K562 treated with DMSO at 1 percent for 48 hours (cell line): ENCODE results near the gene ZNF641. TPM values are rescaled to one million over a fixed set of nuclear protein-coding genes. Genes with fewer than 3 reads are reported as not detected.

Source experiments
- total RNA-seq: library from RNA; unstranded; fragments of 300-600 nt; gene quantifications from 2 replicates; pipeline ENCODE4 v1.2.3, GENCODE V29; 2022; ENCODE audit warnings: low replicate concordance; ENCODE audit errors: extremely low read depth

Gene ZNF641
- not detected in 2 replicates for total RNA-seq

DNA sequence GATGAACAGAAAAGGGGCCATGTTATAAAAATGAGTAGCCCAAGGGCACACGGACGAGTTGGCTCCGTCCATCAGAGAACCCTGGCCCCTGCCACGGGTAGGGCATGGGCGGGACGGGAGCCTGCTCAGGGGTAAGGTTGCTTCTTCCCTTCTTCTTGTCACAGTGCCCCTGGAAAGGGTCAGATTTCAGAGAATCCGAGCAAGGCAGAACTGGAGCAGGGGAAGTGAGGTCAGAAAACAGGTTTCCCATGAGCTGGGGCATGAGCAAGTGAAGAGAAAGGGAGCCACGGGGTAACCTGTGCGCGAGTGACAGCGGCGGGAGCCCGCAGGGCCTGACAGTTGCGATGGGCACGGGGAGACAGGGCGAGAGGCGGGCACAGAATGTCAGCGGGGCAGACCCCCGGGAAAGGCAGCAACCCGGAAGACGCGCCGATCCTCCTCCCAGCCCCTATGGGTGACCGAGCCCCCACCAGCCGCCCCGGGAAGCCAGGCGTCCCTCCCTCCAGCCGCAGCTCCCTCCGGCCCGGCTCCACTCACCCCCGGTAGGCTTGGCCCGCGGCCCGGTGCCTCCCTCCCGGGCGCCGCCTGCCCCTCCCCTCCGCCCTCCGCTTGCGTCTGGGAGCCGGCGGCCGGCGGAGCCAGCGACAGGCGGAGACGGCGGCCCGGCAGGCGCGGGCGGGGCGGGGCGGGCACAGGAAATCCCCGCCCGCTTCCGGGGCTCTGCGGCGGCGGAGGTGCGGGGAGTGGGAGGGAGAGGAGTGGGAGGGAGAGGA lies at the start of gene ZNF641:
ZNF641 (minus strand) TSS at position 671 of the 773 bp plus-strand sequence. CDS start 2,829 bp downstream, outside the sequence.

Other genes with a start within 250 kb of the ZNF641 start
- gene SENP1, start 244.8 kb downstream of the ZNF641 start, total RNA-seq, result not detected in 2 replicates
- gene PFKM, start 231.6 kb downstream of the ZNF641 start, total RNA-seq, result not detected in 2 replicates
- gene ASB8, start 193.4 kb downstream of the ZNF641 start, total RNA-seq, result not detected in 2 replicates
- not detected in 2 replicates for gene CCDC184, start 167.3 kb downstream of the ZNF641 start, total RNA-seq
- gene OR10AD1, start 147.6 kb downstream of the ZNF641 start, total RNA-seq, result not detected in 2 replicates
- gene ANP32D, start 121.6 kb upstream of the ZNF641 start, total RNA-seq, result not detected in 2 replicates
- gene C12orf54, start 131.6 kb upstream of the ZNF641 start, total RNA-seq, result not detected in 2 replicates
- not detected in 2 replicates for gene OR8S1, start 174.7 kb upstream of the ZNF641 start, total RNA-seq
- not detected in 2 replicates for gene LALBA, start 219.1 kb upstream of the ZNF641 start, total RNA-seq